ENCODE results near the gene UBE3B.

The UBE3B gene

DNA sequence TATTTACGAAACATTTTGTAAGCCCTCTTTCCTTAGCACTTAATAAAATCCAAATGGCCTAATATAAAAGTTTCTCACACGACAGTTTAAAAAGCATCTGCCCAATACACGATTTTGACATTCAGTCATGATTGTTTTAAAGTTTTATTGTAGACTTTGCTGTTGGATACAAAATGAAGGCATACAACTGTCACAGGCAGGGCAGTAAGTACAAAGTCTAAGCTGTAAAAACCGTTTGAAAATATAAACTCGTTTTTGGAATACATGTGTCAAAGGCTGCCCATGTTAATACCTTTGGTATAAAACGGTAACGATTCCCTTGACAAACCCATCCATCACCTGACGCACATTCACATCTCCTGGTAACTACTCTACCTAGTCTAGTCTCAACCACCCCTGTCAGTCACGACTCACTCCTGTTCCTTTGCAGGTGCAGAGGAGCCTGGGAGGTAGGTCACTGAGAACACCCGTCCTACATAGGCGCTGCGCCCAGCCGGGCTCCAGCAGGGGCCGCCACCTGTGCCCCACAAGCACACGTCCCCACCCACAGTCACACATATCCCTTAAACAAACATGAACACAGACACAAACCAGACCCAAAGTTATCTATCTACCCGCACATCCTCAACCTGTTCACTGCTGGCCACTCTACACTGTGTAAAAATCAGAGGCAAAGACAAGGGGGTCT is 27.4 kb upstream of the UBE3B start:
- H3K4me3 ChIP-seq (ENCODE audit: low read depth, low read length), result no peak overlapping the region
- TF ChIP-seq, protein P1, sequence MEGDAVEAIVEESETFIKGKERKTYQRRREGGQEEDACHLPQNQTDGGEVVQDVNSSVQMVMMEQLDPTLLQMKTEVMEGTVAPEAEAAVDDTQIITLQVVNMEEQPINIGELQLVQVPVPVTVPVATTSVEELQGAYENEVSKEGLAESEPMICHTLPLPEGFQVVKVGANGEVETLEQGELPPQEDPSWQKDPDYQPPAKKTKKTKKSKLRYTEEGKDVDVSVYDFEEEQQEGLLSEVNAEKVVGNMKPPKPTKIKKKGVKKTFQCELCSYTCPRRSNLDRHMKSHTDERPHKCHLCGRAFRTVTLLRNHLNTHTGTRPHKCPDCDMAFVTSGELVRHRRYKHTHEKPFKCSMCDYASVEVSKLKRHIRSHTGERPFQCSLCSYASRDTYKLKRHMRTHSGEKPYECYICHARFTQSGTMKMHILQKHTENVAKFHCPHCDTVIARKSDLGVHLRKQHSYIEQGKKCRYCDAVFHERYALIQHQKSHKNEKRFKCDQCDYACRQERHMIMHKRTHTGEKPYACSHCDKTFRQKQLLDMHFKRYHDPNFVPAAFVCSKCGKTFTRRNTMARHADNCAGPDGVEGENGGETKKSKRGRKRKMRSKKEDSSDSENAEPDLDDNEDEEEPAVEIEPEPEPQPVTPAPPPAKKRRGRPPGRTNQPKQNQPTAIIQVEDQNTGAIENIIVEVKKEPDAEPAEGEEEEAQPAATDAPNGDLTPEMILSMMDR (IDR thresholded peaks at IDR 0.05; ENCODE audit: borderline replicate concordance, insufficient read depth, low read depth, low read length), result no peak

DNA sequence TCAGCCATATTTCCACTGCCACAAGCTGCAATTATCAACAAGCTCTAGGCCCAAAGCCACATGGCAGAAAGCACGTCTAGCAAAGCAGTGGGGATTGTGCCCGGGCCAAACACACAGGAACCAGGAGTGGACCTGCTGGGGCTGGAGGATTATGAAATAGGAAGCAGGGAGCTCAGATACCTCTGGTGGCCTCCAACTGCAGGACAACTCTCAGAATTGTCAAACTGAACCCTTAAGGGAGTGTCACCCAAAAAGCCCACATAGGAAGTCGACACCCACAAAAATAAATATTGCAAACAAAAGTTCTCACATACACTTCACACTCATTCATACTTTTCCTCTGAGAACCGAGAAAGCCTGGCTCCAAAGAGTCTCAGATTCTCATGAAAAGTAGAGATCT is 26.5 kb upstream of the UBE3B start:
- no peak overlapping the region for H3K4me3 ChIP-seq (ENCODE audit: low read depth, low read length)
- TF ChIP-seq, protein P1 (IDR thresholded peaks at IDR 0.05; ENCODE audit: borderline replicate concordance, insufficient read depth, low read depth, low read length), result no peak

DNA sequence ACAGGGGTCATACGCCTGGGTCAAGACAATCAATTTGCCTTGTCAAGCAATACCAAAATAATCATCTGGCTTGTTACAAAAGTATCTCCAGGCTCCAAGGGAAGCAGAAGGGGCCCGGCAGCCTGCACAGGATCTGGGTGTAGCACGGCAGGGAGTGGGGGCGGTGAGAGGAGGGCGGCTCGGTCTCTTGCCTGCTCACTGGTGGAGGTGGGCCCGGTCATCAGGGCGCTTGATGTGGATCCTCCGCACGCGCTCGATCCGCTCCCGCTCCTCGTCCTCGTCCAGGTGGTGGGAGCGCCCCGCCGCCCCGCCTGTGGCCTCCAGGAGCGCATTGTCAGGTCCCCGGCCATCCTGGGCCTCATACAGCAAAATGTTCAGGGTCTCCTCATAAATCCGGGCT is 26.0 kb upstream of the UBE3B start:
- TF ChIP-seq, protein P1 (IDR thresholded peaks at IDR 0.05; ENCODE audit: borderline replicate concordance, insufficient read depth, low read depth, low read length), result no peak
- no peak overlapping the region for H3K4me3 ChIP-seq (ENCODE audit: low read depth, low read length)

DNA sequence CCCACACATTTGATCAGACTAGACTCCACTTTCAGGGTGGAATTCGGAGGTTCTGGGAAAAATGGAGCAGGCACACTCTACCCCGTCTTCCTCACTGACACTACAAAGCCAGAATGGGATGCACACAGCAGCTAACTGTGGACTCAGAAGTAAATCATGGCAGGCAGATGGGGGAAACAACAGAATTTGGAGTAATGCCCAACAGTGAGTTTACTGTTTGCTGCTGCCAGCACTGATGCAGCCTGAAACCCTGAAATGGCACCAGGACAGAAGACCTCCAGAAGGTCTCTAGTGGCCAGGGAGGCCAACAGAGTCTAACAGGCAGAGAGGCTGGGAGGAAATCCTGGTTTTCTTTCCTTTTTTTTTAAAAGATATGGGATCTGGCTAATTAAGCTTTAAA is 24.9 kb upstream of the UBE3B start:
- H3K4me3 ChIP-seq (ENCODE audit: low read depth, low read length), result no peak overlapping the region
- TF ChIP-seq, protein P1 (IDR thresholded peaks at IDR 0.05; ENCODE audit: borderline replicate concordance, insufficient read depth, low read depth, low read length), result no peak

DNA sequence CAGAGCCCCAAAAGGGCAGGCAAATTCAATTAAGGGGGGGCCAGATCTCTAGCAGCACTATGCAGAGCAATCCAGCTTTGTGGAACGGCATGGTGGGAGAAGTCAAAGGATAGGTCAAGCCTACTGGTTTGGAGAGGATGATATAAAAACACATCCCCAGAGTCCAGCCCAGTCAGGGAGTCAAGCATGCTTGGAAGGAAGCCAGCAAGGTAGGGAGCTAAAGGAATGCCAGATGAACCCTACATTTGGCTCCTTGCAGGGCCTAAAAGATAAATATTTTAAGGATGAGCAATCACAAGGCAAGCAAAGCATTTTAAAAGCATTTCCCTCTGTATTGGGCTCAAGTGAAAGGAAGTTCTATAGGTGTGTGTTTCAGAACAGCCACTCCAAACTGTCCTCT is 21.7 kb upstream of the UBE3B start:
- H3K4me3 ChIP-seq (ENCODE audit: low read depth, low read length), result no peak overlapping the region
- TF ChIP-seq, protein P1 (IDR thresholded peaks at IDR 0.05; ENCODE audit: borderline replicate concordance, insufficient read depth, low read depth, low read length), result no peak

DNA sequence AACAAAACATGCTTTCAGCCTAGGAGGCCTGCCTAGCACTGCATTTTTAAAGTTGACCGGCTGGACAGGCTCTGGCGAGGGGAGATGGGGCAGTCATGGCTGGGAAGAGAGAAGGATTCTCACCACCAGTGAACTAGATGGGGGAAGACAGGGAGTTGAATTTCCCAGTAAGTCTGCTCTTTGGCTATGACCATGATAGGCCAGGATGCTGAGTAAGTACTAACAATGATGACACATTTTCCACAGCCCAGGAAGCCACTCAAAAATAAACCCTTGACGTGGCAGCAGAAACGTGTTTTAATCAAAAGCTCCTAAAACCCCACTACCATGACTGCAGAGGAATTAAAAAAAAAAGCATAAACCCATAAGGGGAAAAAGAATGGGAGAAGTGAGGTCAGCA is 19.3 kb upstream of the UBE3B start:
- TF ChIP-seq, protein P1 (IDR thresholded peaks at IDR 0.05; ENCODE audit: borderline replicate concordance, insufficient read depth, low read depth, low read length), result no peak

DNA sequence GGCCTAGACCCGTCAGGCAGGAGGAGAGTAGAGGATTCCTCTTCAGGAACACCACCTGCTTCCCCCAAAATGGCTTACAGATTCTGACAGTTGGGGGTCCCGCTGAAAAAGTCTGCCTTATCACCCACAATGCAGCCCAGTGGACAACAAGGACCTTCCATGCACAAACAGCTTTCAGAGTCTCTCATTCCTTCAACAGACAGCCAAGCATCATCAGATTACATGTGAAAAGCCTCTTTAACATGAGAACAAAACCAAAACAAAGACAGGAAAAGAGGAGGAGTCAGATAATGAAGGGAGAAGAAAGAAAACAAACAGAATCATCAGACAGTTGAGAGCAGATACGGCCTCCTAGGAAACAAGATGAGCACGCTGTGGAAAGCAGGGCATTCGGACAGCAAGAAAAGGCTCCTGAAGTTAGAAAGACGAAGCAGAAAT is 18.6 kb upstream of the UBE3B start:
- no peak overlapping the region for H3K4me3 ChIP-seq (ENCODE audit: low read depth, low read length)
- TF ChIP-seq, protein P1 (IDR thresholded peaks at IDR 0.05; ENCODE audit: borderline replicate concordance, insufficient read depth, low read depth, low read length), result no peak

More for the DNA sequence above, 19.3 kb upstream of the UBE3B start:
- H3K4me3 ChIP-seq (ENCODE audit: low read depth, low read length), result no peak overlapping the region

All from GM12875 (cell line).